ENCODE data around the gene SLBP.

Gene SLBP

DNA sequence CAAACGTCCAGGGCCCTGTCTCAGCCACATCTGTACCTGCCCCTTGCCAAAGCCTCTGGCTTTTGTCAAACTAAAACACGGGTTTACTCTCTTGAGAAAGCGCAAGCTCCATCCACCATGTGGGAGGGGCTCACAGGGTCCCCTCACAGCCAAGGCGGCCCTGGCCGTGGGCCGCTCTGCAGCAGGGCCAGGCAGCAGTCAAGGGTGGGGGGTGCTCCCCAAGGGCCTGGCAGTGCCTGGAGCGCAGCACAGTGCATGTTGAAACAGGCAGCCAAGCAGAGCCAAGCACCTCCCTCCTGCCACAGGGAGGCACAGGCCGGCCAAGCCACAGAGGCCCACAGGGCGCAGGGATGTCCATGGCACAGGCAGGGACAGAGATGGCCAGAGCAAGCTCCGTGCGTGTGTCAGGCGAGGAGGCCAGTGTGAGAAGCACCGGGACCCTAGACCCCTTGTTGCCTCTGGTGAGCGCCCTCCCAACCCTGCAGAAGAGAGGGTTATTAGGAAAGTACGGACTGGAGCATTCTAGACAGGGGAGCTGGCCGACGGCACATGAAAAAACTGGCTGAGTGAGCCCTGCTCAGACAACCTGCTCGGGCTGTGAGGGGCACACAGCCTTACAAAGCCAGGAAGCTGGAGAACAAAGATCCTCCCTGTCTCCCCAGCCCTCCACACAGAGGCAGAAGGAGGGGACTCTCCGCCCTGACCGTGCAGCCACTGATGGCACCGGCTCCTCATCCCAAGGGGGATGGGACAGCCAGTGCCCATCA lies 67.0 kb downstream of the SLBP start:
- H3K4me1 Mint-ChIP-seq, result peaks cover 9% of the 10 kb centered on the region
- peaks cover 1% of the 10 kb centered on the region for H3K9me3 Mint-ChIP-seq
- H3K4me3 Mint-ChIP-seq, result no peak overlapping the region
- no peaks in the 10 kb centered on the region for H3K27me3 Mint-ChIP-seq
- CTCF ChIA-PET, result no interaction called here
- no peak overlapping the region for H3K27ac Mint-ChIP-seq
- no peak for DNase-seq
- H3K36me3 Mint-ChIP-seq, result no peaks in the 10 kb centered on the region

DNA sequence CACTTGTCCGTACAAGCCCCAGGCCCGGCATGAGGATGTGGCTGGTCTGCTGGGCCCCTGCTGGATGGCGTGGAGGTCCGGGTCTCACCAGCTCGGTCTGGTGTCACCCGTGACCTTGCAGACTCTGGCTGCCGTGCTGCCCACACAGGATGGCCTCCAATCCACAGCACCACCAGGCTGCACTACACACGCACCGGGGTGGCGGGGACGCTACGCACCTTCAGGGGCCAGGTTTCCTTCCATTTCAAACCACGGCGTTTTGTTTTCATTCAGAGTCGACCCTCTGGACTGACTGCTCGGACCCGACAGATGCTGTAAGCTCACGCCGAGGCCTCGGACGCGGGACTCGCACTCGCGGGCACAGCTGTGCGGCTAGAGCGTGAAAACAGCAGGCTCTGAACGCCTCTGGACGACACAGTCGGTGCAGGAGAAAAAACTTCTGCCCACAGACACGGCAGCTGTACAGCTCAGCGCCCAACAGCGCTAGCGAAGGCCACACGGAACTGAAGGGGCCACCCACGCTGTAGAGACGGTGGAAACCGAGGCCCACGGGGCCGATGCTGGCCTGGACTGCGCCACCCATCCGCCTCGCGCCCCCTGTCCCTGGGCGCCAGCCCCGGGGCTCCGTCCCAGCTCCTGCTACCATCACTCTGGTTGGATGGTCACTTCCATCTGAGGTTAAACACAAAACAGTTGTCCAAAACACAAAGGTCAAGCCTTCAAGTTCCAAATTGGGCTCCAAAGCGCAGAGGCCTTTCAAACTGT lies 68.0 kb downstream of the SLBP start:
- Mint-ChIP-seq H3K36me3 (no peaks in the 10 kb centered on the region), H3K27ac (no peak overlapping the region)
- CTCF ChIA-PET, result no interaction called here

More for the DNA sequence above, 68.0 kb downstream of the SLBP start:
- Mint-ChIP-seq H3K4me3 (no peak overlapping the region), H3K27me3 (no peaks in the 10 kb centered on the region), H3K9me3 (no peaks in the 10 kb centered on the region), H3K4me1 (peaks cover 9% of the 10 kb centered on the region)
- DNase-seq, result no peak
